Measurements from ENCODE around the gene DCAF12.
A peak's percentile ranks its signal among the peaks of the same experiment; 100 is the strongest.
"Not testable (repeated sequence)": the region's sequence is repeated elsewhere in the genome, so short reads cannot be mapped to it uniquely, and the experiment has no call there.

Gene DCAF12

GRCh38 chr9:34126207-34127034 is at the start of gene DCAF12:
Gene DCAF12 (minus strand): TSS chr9:34126698. CDS start chr9:34126431, 267 bp downstream.
- peak; percentile 44 for FAIRE-seq
- peak; percentile 69 for DNase-seq (ENCODE audit: low spot score)

- no peak for FAIRE-seq
Measured at GRCh38 chr9:34176089-34176488, 49.6 kb upstream of the DCAF12 start.

GRCh38 chr9:34171753-34172535 is 45.4 kb upstream of the DCAF12 start:
- no peak for DNase-seq (ENCODE audit: low spot score)
- FAIRE-seq: no peak

More at GRCh38 chr9:34176089-34176488, 49.6 kb upstream of the DCAF12 start:
- DNase-seq (ENCODE audit: low spot score): no peak

GRCh38 chr9:34170237-34170991 is 43.9 kb upstream of the DCAF12 start:
- no peak for DNase-seq (ENCODE audit: low spot score)
- no peak for FAIRE-seq

GRCh38 chr9:34169125-34169524 is 42.6 kb upstream of the DCAF12 start:
- FAIRE-seq (no peak), DNase-seq (ENCODE audit: low spot score) (no peak)

GRCh38 chr9:34163434-34163833 is 36.9 kb upstream of the DCAF12 start:
- DNase-seq (ENCODE audit: low spot score): no peak
- FAIRE-seq: no peak

GRCh38 chr9:34158362-34158869 is 31.9 kb upstream of the DCAF12 start:
- no peak for DNase-seq (ENCODE audit: low spot score)
- FAIRE-seq: no peak

GRCh38 chr9:34157898-34158297 is 31.4 kb upstream of the DCAF12 start:
- FAIRE-seq: no peak
- no peak for DNase-seq (ENCODE audit: low spot score)

GRCh38 chr9:34157318-34157717 is 30.8 kb upstream of the DCAF12 start:
- no peak for FAIRE-seq
- DNase-seq (ENCODE audit: low spot score): no peak

GRCh38 chr9:34154057-34154456 is 27.6 kb upstream of the DCAF12 start:
- FAIRE-seq (no peak), DNase-seq (ENCODE audit: low spot score) (no peak)

- DNase-seq (ENCODE audit: low spot score) (no peak), FAIRE-seq (no peak)
Measured at GRCh38 chr9:34151398-34151797, 24.9 kb upstream of the DCAF12 start.

- FAIRE-seq (no peak), DNase-seq (ENCODE audit: low spot score) (peak; percentile 15)
Measured at GRCh38 chr9:34145165-34145564, 18.7 kb upstream of the DCAF12 start.

- DNase-seq (ENCODE audit: low spot score) (no peak), FAIRE-seq (no peak)
Measured at GRCh38 chr9:34143116-34143515, 16.6 kb upstream of the DCAF12 start.

GRCh38 chr9:34140853-34141252 is 14.4 kb upstream of the DCAF12 start:
- FAIRE-seq: no peak

GRCh38 chr9:34139477-34140146 is 13.1 kb upstream of the DCAF12 start:
- FAIRE-seq (peak; percentile 81), DNase-seq (ENCODE audit: low spot score) (peak; percentile 38)

More at GRCh38 chr9:34140853-34141252, 14.4 kb upstream of the DCAF12 start:
- DNase-seq (ENCODE audit: low spot score): no peak

GRCh38 chr9:34138644-34139043 is 12.1 kb upstream of the DCAF12 start:
- FAIRE-seq; DNase-seq (ENCODE audit: low spot score): not testable (repeated sequence)

- DNase-seq (ENCODE audit: low spot score): no peak
Measured at GRCh38 chr9:34134521-34134920, 8.0 kb upstream of the DCAF12 start.

GRCh38 chr9:34133436-34133949 is 7.0 kb upstream of the DCAF12 start:
- no peak for FAIRE-seq

More at GRCh38 chr9:34134521-34134920, 8.0 kb upstream of the DCAF12 start:
- FAIRE-seq: no peak

GRCh38 chr9:34131571-34131970 is 5.1 kb upstream of the DCAF12 start:
- FAIRE-seq: no peak
- no peak for DNase-seq (ENCODE audit: low spot score)

More at GRCh38 chr9:34133436-34133949, 7.0 kb upstream of the DCAF12 start:
- no peak for DNase-seq (ENCODE audit: low spot score)
